CD4-positive, alpha-beta T cell treated with Interleukin-17A for 4 hours (primary cell): ENCODE measurements around the gene ELMO2.

Experiments used
- DNase-seq: peaks from one replicate; pipeline ENCODE4 v3.0.0-alpha.2; 2020; ENCODE audit warnings: mixed read lengths

ELMO2 gene

GRCh38 chr20:46331611-46332361 lies 74.6 kb downstream of the ELMO2 start:
- DNase-seq: no peak

GRCh38 chr20:46330831-46331371 lies 75.5 kb downstream of the ELMO2 start:
- no peak for DNase-seq

GRCh38 chr20:46330072-46330763 lies 76.2 kb downstream of the ELMO2 start:
- no peak for DNase-seq

- DNase-seq: no peak
Observed at GRCh38 chr20:46328200-46328882, 78.1 kb downstream of the ELMO2 start.

GRCh38 chr20:46327557-46327956 lies 78.9 kb downstream of the ELMO2 start:
- no peak for DNase-seq

GRCh38 chr20:46325789-46326188 lies 80.6 kb downstream of the ELMO2 start:
- no peak for DNase-seq

- DNase-seq: peak; percentile 30
Observed at GRCh38 chr20:46324960-46325703, 81.3 kb downstream of the ELMO2 start.

GRCh38 chr20:46324379-46324778 lies 82.0 kb downstream of the ELMO2 start:
- no peak for DNase-seq

GRCh38 chr20:46323557-46323956 lies 82.9 kb downstream of the ELMO2 start:
- no peak for DNase-seq

- DNase-seq: no peak
Observed at GRCh38 chr20:46322641-46323040, 83.8 kb downstream of the ELMO2 start.

GRCh38 chr20:46317685-46318177 lies 88.7 kb downstream of the ELMO2 start:
- DNase-seq: no peak

GRCh38 chr20:46316984-46317684 lies 89.3 kb downstream of the ELMO2 start:
- no peak for DNase-seq
